ENCODE results near the gene NRGN. TPM values are rescaled to one million over a fixed set of nuclear protein-coding genes. Genes with fewer than 3 reads are reported as not detected.

The NRGN gene
- total RNA-seq, 1 experiment from 2014 or later: 0.80 TPM

- Histone ChIP-seq H3K36me3 (replicated peaks; ENCODE audit: control insufficient read depth, insufficient read depth, low read length) (no peaks in the 10 kb centered on the region), H3K27me3 (ENCODE audit: control insufficient read depth, insufficient read depth, low read length) (peaks cover 95% of the 10 kb centered on the region), H3K4me3 (ENCODE audit: insufficient read depth, low read depth, low read length) (peak overlapping the region; percentile 37)
- DNase-seq: peak; percentile 63
These were observed 7.8 kb downstream of the NRGN start for GRCh38 chr11:124747406-124748099.

- DNase-seq: peak; percentile 23
- no peaks in the 10 kb centered on the region for H3K36me3 ChIP-seq (replicated peaks; ENCODE audit: control insufficient read depth, insufficient read depth, low read length)
- peaks cover 95% of the 10 kb centered on the region for H3K27me3 ChIP-seq (ENCODE audit: control insufficient read depth, insufficient read depth, low read length)
- H3K4me3 ChIP-seq (ENCODE audit: insufficient read depth, low read depth, low read length): no peak overlapping the region
These were observed 8.3 kb downstream of the NRGN start for GRCh38 chr11:124748100-124748418.

- H3K27me3 ChIP-seq (ENCODE audit: control insufficient read depth, insufficient read depth, low read length): peaks cover 95% of the 10 kb centered on the region
- DNase-seq: peak; percentile 22
- no peaks in the 10 kb centered on the region for H3K36me3 ChIP-seq (replicated peaks; ENCODE audit: control insufficient read depth, insufficient read depth, low read length)
- no peak overlapping the region for H3K4me3 ChIP-seq (ENCODE audit: insufficient read depth, low read depth, low read length)
These were observed 9.0 kb downstream of the NRGN start for GRCh38 chr11:124748481-124749343.

- Histone ChIP-seq H3K27me3 (ENCODE audit: control insufficient read depth, insufficient read depth, low read length) (peaks cover 95% of the 10 kb centered on the region), H3K4me3 (ENCODE audit: insufficient read depth, low read depth, low read length) (no peak overlapping the region), H3K36me3 (replicated peaks; ENCODE audit: control insufficient read depth, insufficient read depth, low read length) (no peaks in the 10 kb centered on the region)
- no peak for DNase-seq
These were observed 10.2 kb downstream of the NRGN start for GRCh38 chr11:124749912-124750311.

- peak overlapping the region; percentile 37; the same call in 1 of the 2 replicates for H3K4me3 ChIP-seq (ENCODE audit: insufficient read depth, low read depth, low read length)
- H3K27me3 ChIP-seq (ENCODE audit: control insufficient read depth, insufficient read depth, low read length): peaks cover 94% of the 10 kb centered on the region
- H3K36me3 ChIP-seq (replicated peaks; ENCODE audit: control insufficient read depth, insufficient read depth, low read length): no peaks in the 10 kb centered on the region
- DNase-seq: peak; percentile 66
These were observed 11.6 kb downstream of the NRGN start for GRCh38 chr11:124751391-124751740.

- Histone ChIP-seq H3K4me3 (ENCODE audit: insufficient read depth, low read depth, low read length) (peak within 1 kb of the TSS; percentile 37), H3K36me3 (replicated peaks; ENCODE audit: control insufficient read depth, insufficient read depth, low read length) (no peaks in the 10 kb centered on the region), H3K27me3 (ENCODE audit: control insufficient read depth, insufficient read depth, low read length) (peaks cover 99% of the 10 kb centered on the region)
- DNase-seq: peak; percentile 81
These were observed 12.2 kb downstream of the NRGN start, which contains the start of gene VSIG2 for GRCh38 chr11:124751741-124752470. TSS of gene VSIG2 (minus strand) at chr11:124752255. CDS start at chr11:124752137, 118 bp downstream.

- Histone ChIP-seq H3K4me3 (ENCODE audit: insufficient read depth, low read depth, low read length) (peak overlapping the region; percentile 37), H3K27me3 (ENCODE audit: control insufficient read depth, insufficient read depth, low read length) (peaks cover 99% of the 10 kb centered on the region), H3K36me3 (replicated peaks; ENCODE audit: control insufficient read depth, insufficient read depth, low read length) (no peaks in the 10 kb centered on the region)
- DNase-seq: peak; percentile 69
These were observed 12.8 kb downstream of the NRGN start for GRCh38 chr11:124752471-124753102.

GRCh38 chr11:124753205-124753604 is 13.5 kb downstream of the NRGN start:
- peaks cover 99% of the 10 kb centered on the region for H3K27me3 ChIP-seq (ENCODE audit: control insufficient read depth, insufficient read depth, low read length)

GRCh38 chr11:124753624-124754023 is 13.9 kb downstream of the NRGN start:
- no peaks in the 10 kb centered on the region for H3K36me3 ChIP-seq (replicated peaks; ENCODE audit: control insufficient read depth, insufficient read depth, low read length)
- peak; percentile 26 for DNase-seq
- peaks cover 99% of the 10 kb centered on the region for H3K27me3 ChIP-seq (ENCODE audit: control insufficient read depth, insufficient read depth, low read length)
- no peak overlapping the region for H3K4me3 ChIP-seq (ENCODE audit: insufficient read depth, low read depth, low read length)

More at GRCh38 chr11:124753205-124753604, 13.5 kb downstream of the NRGN start:
- Histone ChIP-seq H3K4me3 (ENCODE audit: insufficient read depth, low read depth, low read length) (no peak overlapping the region), H3K36me3 (replicated peaks; ENCODE audit: control insufficient read depth, insufficient read depth, low read length) (no peaks in the 10 kb centered on the region)
- peak; percentile 49 for DNase-seq

- H3K27me3 ChIP-seq (ENCODE audit: control insufficient read depth, insufficient read depth, low read length): peaks cover 99% of the 10 kb centered on the region
- no peaks in the 10 kb centered on the region for H3K36me3 ChIP-seq (replicated peaks; ENCODE audit: control insufficient read depth, insufficient read depth, low read length)
- DNase-seq: peak; percentile 23
- H3K4me3 ChIP-seq (ENCODE audit: insufficient read depth, low read depth, low read length): no peak overlapping the region
These were observed 14.6 kb downstream of the NRGN start for GRCh38 chr11:124754309-124754708.

GRCh38 chr11:124754710-124755109 is 15.0 kb downstream of the NRGN start:
- no peak overlapping the region for H3K4me3 ChIP-seq (ENCODE audit: insufficient read depth, low read depth, low read length)
- H3K27me3 ChIP-seq (ENCODE audit: control insufficient read depth, insufficient read depth, low read length): peaks cover 99% of the 10 kb centered on the region
- no peaks in the 10 kb centered on the region for H3K36me3 ChIP-seq (replicated peaks; ENCODE audit: control insufficient read depth, insufficient read depth, low read length)
- DNase-seq: no peak

GRCh38 chr11:124756033-124756752 is 16.5 kb downstream of the NRGN start:
- Histone ChIP-seq H3K4me3 (ENCODE audit: insufficient read depth, low read depth, low read length) (no peak overlapping the region), H3K36me3 (replicated peaks; ENCODE audit: control insufficient read depth, insufficient read depth, low read length) (no peaks in the 10 kb centered on the region), H3K27me3 (ENCODE audit: control insufficient read depth, insufficient read depth, low read length) (peaks cover 99% of the 10 kb centered on the region)
- DNase-seq: no peak

- no peaks in the 10 kb centered on the region for H3K36me3 ChIP-seq (replicated peaks; ENCODE audit: control insufficient read depth, insufficient read depth, low read length)
- DNase-seq: peak; percentile 39
- peaks cover 99% of the 10 kb centered on the region for H3K27me3 ChIP-seq (ENCODE audit: control insufficient read depth, insufficient read depth, low read length)
- no peak overlapping the region for H3K4me3 ChIP-seq (ENCODE audit: insufficient read depth, low read depth, low read length)
These were observed 17.0 kb downstream of the NRGN start for GRCh38 chr11:124756753-124757227.

Data from H7 (cell line).